ENCODE data around the gene NTN4.
A peak's percentile ranks its signal among the peaks of the same experiment; 100 is the strongest.

Gene NTN4

DNA sequence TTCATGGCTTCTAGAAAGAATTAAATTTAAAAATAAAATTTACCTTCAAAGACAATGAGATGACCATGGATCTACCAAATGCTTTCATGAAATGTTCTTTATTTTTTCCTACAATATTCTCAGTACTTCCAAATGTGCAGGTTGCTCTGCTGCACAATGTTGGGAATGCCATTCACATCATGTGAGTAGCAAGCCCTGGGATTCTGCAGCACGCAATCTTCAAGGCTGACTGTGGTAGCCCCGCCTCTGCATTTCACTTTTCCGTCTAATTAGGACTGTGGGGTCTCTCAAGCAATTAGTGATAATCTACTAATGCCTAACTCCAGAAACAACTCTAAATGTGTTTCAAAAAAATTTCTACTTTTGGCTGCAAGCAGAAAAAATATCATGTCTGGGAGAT lies 13.7 kb upstream of the NTN4 start:
- TF ChIP-seq CEBPB (IDR thresholded peaks at IDR 0.05) (no peak), TAF1 (IDR thresholded peaks at IDR 0.05; ENCODE audit: low read depth) (no peak), TEAD4 (IDR thresholded peaks at IDR 0.05) (no peak), TCF12 (IDR thresholded peaks at IDR 0.05; ENCODE audit: low read depth) (no peak), EGR1 (IDR thresholded peaks at IDR 0.05) (no peak), EP300 (IDR thresholded peaks at IDR 0.05; ENCODE audit: borderline replicate concordance) (no peak), YY1 (IDR thresholded peaks at IDR 0.05; ENCODE audit: low read depth) (no peak), RAD21 (IDR thresholded peaks at IDR 0.05; ENCODE audit: low read depth) (no peak), NFIC (IDR thresholded peaks at IDR 0.05) (no peak), CREB1 (IDR thresholded peaks at IDR 0.05; ENCODE audit: low read depth) (no peak), ZBTB7A (IDR thresholded peaks at IDR 0.05; ENCODE audit: low read depth) (no peak), FOXM1 (IDR thresholded peaks at IDR 0.05; ENCODE audit: borderline replicate concordance, low read depth) (no peak)
- TF ChIP-seq, protein P1, sequence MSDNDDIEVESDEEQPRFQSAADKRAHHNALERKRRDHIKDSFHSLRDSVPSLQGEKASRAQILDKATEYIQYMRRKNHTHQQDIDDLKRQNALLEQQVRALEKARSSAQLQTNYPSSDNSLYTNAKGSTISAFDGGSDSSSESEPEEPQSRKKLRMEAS (IDR thresholded peaks at IDR 0.05): no peak
- TF ChIP-seq, protein P2, sequence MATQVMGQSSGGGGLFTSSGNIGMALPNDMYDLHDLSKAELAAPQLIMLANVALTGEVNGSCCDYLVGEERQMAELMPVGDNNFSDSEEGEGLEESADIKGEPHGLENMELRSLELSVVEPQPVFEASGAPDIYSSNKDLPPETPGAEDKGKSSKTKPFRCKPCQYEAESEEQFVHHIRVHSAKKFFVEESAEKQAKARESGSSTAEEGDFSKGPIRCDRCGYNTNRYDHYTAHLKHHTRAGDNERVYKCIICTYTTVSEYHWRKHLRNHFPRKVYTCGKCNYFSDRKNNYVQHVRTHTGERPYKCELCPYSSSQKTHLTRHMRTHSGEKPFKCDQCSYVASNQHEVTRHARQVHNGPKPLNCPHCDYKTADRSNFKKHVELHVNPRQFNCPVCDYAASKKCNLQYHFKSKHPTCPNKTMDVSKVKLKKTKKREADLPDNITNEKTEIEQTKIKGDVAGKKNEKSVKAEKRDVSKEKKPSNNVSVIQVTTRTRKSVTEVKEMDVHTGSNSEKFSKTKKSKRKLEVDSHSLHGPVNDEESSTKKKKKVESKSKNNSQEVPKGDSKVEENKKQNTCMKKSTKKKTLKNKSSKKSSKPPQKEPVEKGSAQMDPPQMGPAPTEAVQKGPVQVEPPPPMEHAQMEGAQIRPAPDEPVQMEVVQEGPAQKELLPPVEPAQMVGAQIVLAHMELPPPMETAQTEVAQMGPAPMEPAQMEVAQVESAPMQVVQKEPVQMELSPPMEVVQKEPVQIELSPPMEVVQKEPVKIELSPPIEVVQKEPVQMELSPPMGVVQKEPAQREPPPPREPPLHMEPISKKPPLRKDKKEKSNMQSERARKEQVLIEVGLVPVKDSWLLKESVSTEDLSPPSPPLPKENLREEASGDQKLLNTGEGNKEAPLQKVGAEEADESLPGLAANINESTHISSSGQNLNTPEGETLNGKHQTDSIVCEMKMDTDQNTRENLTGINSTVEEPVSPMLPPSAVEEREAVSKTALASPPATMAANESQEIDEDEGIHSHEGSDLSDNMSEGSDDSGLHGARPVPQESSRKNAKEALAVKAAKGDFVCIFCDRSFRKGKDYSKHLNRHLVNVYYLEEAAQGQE (IDR thresholded peaks at IDR 0.05; ENCODE audit: low read depth): no peak

DNA sequence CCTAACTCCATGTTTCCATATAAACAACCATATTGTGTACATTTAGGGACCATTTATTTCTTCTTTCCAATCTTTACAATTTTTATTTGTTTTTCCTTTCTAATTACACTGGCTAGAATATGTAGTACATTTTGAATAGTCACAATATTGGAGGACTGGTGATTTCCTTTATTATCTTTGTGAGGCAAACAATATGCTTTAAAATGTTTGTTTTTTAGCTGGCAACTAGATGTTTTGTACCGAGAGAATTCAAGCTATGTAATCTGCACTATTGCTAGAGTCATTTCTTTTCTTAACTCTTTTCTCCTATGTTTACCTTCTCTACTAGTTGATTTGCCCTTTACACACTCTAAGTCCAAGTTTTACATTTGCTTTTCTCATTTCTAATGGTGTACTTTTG lies 13.3 kb upstream of the NTN4 start:
- TF ChIP-seq TCF12 (IDR thresholded peaks at IDR 0.05; ENCODE audit: low read depth): no peak
- no peak for TF ChIP-seq TEAD4 (IDR thresholded peaks at IDR 0.05)
- no peak for TF ChIP-seq NFIC (IDR thresholded peaks at IDR 0.05)
- TF ChIP-seq, protein P2 (IDR thresholded peaks at IDR 0.05; ENCODE audit: low read depth): no peak
- no peak for TF ChIP-seq YY1 (IDR thresholded peaks at IDR 0.05; ENCODE audit: low read depth)
- TF ChIP-seq CEBPB (IDR thresholded peaks at IDR 0.05): no peak
- no peak for TF ChIP-seq FOXM1 (IDR thresholded peaks at IDR 0.05; ENCODE audit: borderline replicate concordance, low read depth)
- no peak for TF ChIP-seq CREB1 (IDR thresholded peaks at IDR 0.05; ENCODE audit: low read depth)
- no peak for TF ChIP-seq RAD21 (IDR thresholded peaks at IDR 0.05; ENCODE audit: low read depth)
- TF ChIP-seq, protein P1 (IDR thresholded peaks at IDR 0.05): no peak
- TF ChIP-seq EGR1 (IDR thresholded peaks at IDR 0.05): no peak
- no peak for TF ChIP-seq ZBTB7A (IDR thresholded peaks at IDR 0.05; ENCODE audit: low read depth)
- TF ChIP-seq EP300 (IDR thresholded peaks at IDR 0.05; ENCODE audit: borderline replicate concordance): no peak
- no peak for TF ChIP-seq TAF1 (IDR thresholded peaks at IDR 0.05; ENCODE audit: low read depth)
- TF ChIP-seq, protein P3, sequence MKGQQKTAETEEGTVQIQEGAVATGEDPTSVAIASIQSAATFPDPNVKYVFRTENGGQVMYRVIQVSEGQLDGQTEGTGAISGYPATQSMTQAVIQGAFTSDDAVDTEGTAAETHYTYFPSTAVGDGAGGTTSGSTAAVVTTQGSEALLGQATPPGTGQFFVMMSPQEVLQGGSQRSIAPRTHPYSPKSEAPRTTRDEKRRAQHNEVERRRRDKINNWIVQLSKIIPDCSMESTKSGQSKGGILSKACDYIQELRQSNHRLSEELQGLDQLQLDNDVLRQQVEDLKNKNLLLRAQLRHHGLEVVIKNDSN (IDR thresholded peaks at IDR 0.05): no peak

DNA sequence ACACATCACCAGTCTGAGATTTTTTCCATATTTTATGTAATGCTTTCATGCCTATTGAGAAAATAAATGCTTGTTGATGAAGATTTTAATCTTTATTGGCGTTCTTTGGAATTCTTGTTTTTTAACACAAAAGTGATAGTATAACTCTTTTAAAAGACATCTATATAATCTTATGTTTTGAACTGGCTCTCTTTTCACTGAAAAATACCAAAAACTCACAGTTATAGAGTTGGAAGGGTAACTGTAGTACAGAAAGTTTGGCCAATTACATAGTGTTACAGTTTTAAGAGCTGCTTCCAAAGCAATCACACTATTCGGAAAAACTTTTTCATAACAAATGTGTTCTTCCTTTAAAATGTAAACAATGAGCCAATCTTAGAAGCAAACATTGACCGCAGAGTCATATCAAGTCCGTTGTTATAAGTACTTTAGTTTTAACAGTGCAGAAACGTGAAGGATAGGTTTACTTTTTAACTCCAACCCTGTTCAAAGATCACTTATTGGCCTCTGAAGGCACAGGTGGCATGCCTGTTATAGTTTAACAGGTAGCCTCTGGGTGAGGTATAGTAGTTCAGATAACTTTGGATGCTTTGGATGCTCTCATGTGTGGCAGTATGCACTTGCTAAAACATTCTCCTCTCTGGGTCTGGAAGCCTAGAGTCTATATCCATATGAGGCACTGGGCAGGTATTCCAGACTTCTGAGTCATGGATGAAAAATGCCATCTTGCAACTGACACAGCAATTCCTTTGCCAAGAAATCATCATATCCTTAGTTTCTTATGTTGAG lies 12.1 kb upstream of the NTN4 start:
- TF ChIP-seq NFIC (IDR thresholded peaks at IDR 0.05) (peak; percentile 88), CEBPB (IDR thresholded peaks at IDR 0.05) (0 out of 2 replicates have a peak, but pooled peaks have one; percentile 32), YY1 (IDR thresholded peaks at IDR 0.05; ENCODE audit: low read depth) (0 out of 2 replicates have a peak, but pooled peaks have one; percentile 35), CREB1 (IDR thresholded peaks at IDR 0.05; ENCODE audit: low read depth) (no peak), EP300 (IDR thresholded peaks at IDR 0.05; ENCODE audit: borderline replicate concordance) (peak; percentile 78), TCF12 (IDR thresholded peaks at IDR 0.05; ENCODE audit: low read depth) (peak; percentile 87), TEAD4 (IDR thresholded peaks at IDR 0.05) (peak; percentile 95), RAD21 (IDR thresholded peaks at IDR 0.05; ENCODE audit: low read depth) (no peak), FOXM1 (IDR thresholded peaks at IDR 0.05; ENCODE audit: borderline replicate concordance, low read depth) (peak; percentile 77)
- TF ChIP-seq, protein P3 (IDR thresholded peaks at IDR 0.05): 0 out of 2 replicates have a peak, but pooled peaks have one; percentile 8
- TF ChIP-seq, protein P1 (IDR thresholded peaks at IDR 0.05): peak; percentile 45; the same call in 1 of the 2 replicates

DNA sequence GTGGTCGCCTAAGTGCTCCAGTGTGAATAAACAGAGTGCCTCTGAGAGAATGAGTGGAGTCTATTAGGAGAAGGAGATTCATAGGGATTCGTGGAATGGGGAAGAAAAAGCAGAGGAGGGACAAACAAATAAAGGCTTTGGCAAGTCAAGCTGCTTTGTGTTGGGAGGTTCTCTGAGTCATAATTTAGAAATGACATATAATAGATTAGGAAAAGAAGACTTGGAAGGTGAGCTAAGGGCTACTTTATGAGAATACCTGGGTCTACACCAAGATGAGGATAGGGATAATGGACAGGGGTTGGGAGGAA lies 6.4 kb upstream of the NTN4 start:
- no peak for TF ChIP-seq RAD21 (IDR thresholded peaks at IDR 0.05; ENCODE audit: low read depth)
- no peak for TF ChIP-seq CEBPB (IDR thresholded peaks at IDR 0.05)
- TF ChIP-seq NFIC (IDR thresholded peaks at IDR 0.05): no peak
- no peak for TF ChIP-seq FOXM1 (IDR thresholded peaks at IDR 0.05; ENCODE audit: borderline replicate concordance, low read depth)
- TF ChIP-seq TAF1 (IDR thresholded peaks at IDR 0.05; ENCODE audit: low read depth): no peak
- TF ChIP-seq EP300 (IDR thresholded peaks at IDR 0.05; ENCODE audit: borderline replicate concordance): no peak
- no peak for TF ChIP-seq CREB1 (IDR thresholded peaks at IDR 0.05; ENCODE audit: low read depth)
- TF ChIP-seq, protein P3 (IDR thresholded peaks at IDR 0.05): no peak
